GM19397 (cell line): Measurements from ENCODE around the gene ZSCAN29.

ENCODE experiments used
- ATAC-seq: cut with Tn5 transposase; IDR thresholded peaks from one replicate; pipeline ENCODE4 v1.9.1; 2021; ENCODE audit warnings: mild to moderate bottlenecking, moderate library complexity; ENCODE audit not compliant: unreplicated experiment

Gene ZSCAN29

GRCh38 chr15:43352693-43353382 lies 18.0 kb downstream of the ZSCAN29 start:
- ATAC-seq = no peak

GRCh38 chr15:43347114-43347513 lies 23.7 kb downstream of the ZSCAN29 start:
- no peak for ATAC-seq

DNA sequence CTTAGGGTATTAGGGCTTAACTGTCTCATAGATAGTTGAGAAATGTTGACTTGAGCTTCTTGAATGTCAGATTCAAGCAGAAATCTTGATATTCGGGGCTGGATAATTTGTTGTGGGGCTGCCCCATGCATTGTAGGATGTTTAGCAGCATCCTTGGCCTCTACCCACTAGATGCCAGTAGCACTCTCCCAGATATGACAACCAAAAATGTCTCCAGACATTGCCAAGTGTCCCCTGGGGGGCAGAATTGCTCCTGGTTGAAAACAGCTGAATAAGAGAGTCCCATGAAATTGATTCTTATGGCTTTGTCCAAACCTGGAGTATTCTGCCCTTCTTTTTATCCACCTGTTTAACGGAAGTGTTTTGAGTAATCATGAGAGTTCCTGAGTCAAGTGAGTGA lies 24.5 kb downstream of the ZSCAN29 start:
- ATAC-seq = no peak

GRCh38 chr15:43330780-43331087 lies 40.1 kb downstream of the ZSCAN29 start:
- ATAC-seq = peak; percentile 25

- ATAC-seq = peak; percentile 84
These were observed 40.7 kb downstream of the ZSCAN29 start, which contains the start of gene LCMT2 for GRCh38 chr15:43329960-43330779. Gene LCMT2, minus strand, starts transcription at chr15:43330573. Its CDS starts 84 bp downstream, at chr15:43330489.

DNA sequence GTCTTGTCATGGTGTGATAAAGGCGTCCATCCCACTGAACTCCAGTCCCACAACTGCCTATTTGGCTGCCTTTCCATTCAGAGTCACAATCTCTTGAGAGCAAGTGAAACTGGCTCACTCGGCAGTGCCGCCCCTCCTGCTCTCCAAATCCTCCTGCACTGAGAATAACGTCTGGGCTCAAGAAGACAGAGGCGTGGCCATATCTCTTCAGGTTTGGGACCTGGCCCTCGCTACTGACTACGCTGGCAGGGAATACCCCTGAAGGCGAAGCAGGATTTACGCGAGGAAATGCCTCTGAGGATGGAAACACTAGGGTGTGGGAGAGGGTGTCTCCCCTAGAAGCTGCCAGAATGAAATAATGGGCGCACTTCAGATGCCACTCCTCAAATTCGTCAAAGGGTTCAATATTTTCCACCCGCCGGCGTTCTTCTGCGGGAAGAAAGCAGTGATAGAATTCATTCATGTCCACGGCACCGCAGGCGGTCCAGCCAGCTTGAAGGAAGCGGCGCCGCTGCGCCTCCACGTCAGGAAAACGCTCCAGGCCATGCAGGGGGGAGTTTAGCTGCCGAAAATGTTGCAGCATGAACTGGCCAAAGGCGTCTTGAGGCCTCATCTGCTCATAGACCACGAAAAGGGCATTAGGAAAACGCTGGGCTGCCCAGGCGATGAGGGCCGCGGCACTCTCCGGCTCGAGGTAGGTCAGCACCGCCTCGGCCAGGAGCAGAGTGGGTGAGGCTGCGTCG lies 41.5 kb downstream of the ZSCAN29 start:
- ATAC-seq = no peak

- no peak for ATAC-seq
These were observed 45.7 kb downstream of the ZSCAN29 start for GRCh38 chr15:43325039-43325684.

GRCh38 chr15:43318990-43319771 lies 51.7 kb downstream of the ZSCAN29 start:
- no peak for ATAC-seq

- ATAC-seq = no peak
These were observed 53.2 kb downstream of the ZSCAN29 start for GRCh38 chr15:43317566-43318184.

- no peak for ATAC-seq
These were observed 53.9 kb downstream of the ZSCAN29 start for GRCh38 chr15:43316971-43317346.

- ATAC-seq = no peak
These were observed 54.5 kb downstream of the ZSCAN29 start for GRCh38 chr15:43316016-43316970.

- ATAC-seq = no peak
These were observed 56.7 kb downstream of the ZSCAN29 start for GRCh38 chr15:43314171-43314570.

- no peak for ATAC-seq
These were observed 58.5 kb downstream of the ZSCAN29 start for GRCh38 chr15:43312378-43312777.
